B cell (primary cell): ENCODE data around the gene FBXL16. TPM values are rescaled to one million over a fixed set of nuclear protein-coding genes. Genes with fewer than 3 reads are reported as not detected.

Source experiments
- ATAC-seq: fragments of 200-7000 bp; cut with Tn5 transposase; one replicate; pipeline ENCODE4 v1.10.0; 2021; ENCODE audit warnings: low read depth, mild to moderate bottlenecking, moderate number of reproducible peaks, moderate library complexity
- CTCF ChIA-PET: fragments of 350-600 bp; sonication (Branson Sonifier 250); formaldehyde crosslinking; loops from one replicate; lab custom pipeline; 2021; ENCODE audit warnings: antibody characterized with exemption, inconsistent platforms; lab: Charles Lee
- POLR2A ChIA-PET: fragments of 350-600 bp; sonication (Branson Sonifier 250); formaldehyde crosslinking; loops from one replicate; lab custom pipeline; 2021; ENCODE audit warnings: antibody characterized with exemption; lab: Charles Lee
- DNase-seq: peaks from one replicate; pipeline ENCODE4 v3.0.0; 2013
- H2AFZ ChIP-seq: 2 replicates; pipeline ENCODE4 v1.6.1; 2012; ENCODE audit warnings: mild to moderate bottlenecking, low read depth, low read length; ENCODE audit not compliant: insufficient read depth, poor library complexity, severe bottlenecking
- H3K27ac ChIP-seq, 2 donors: 1 replicate in 1 of 2; 2 replicates in 1 of 2; pipeline ENCODE4 v1.5.1; 2012 to 2013; ENCODE audit warnings: low read length in 2 of 2, mild to moderate bottlenecking in 2 of 2, moderate library complexity in 1 of 2
- H3K27me3 ChIP-seq, 4 experiments: fragments of 200-600 bp in 1 of 4; sonication (generic) in 1 of 4; replicated peaks in 1 of 4; 1 replicate in 2 of 4; 2 replicates in 2 of 4; pipeline versions ENCODE4 v1.6.1 to v1.7.0; 2013 to 2016; ENCODE audit warnings: low read length in 3 of 4, mild to moderate bottlenecking in 2 of 4, mixed read lengths in 1 of 4, moderate library complexity in 1 of 4; ENCODE audit not compliant: insufficient read depth in 4 of 4, control insufficient read depth in 3 of 4; ENCODE audit errors: control extremely low read depth in 1 of 4
- H3K36me3 ChIP-seq, 2 experiments: replicated peaks in 1 of 2; 1 replicate in 1 of 2; 2 replicates in 1 of 2; pipeline versions ENCODE4 v1.6.1 to v1.7.1; 2013; ENCODE audit warnings: low read length in 1 of 2; ENCODE audit not compliant: insufficient read depth in 2 of 2, control insufficient read depth in 1 of 2; ENCODE audit errors: control extremely low read depth in 1 of 2, extremely low read depth in 1 of 2
- H3K4me1 ChIP-seq, 2 donors: fragments of 200-600 bp in 1 of 2; sonication (generic) in 1 of 2; 1 replicate in 1 of 2; 2 replicates in 1 of 2; pipeline versions ENCODE4 v1.5.1 to v1.6.1; 2013 to 2017; ENCODE audit warnings: low read length in 2 of 2; ENCODE audit not compliant: control insufficient read depth in 2 of 2, insufficient read depth in 2 of 2
- H3K4me2 ChIP-seq: replicated peaks from 2 replicates; pipeline ENCODE3; 2012; ENCODE audit warnings: mild to moderate bottlenecking, low read depth, low read length; ENCODE audit not compliant: poor library complexity, severe bottlenecking
- H3K4me3 ChIP-seq, 5 experiments: fragments of 200-600 bp in 1 of 5; sonication (generic) in 1 of 5; 1 replicate in 3 of 5; 2 replicates in 2 of 5; pipeline versions ENCODE4 v1.5.1 to v1.7.0; 2011 to 2016; ENCODE audit warnings: low read length in 4 of 5, mild to moderate bottlenecking in 4 of 5, low read depth in 2 of 5, control low read depth in 1 of 5, moderate library complexity in 1 of 5; ENCODE audit not compliant: insufficient read depth in 1 of 5; ENCODE audit errors: control extremely low read depth in 1 of 5, extremely low read depth in 1 of 5
- H3K79me2 ChIP-seq: fragments of 200-600 bp; sonication (generic); one replicate; pipeline ENCODE4 v1.6.0; 2016; ENCODE audit warnings: low read length; ENCODE audit not compliant: control insufficient read depth, insufficient read depth
- H3K9ac ChIP-seq: fragments of 200-600 bp; sonication (generic); 2 replicates; pipeline ENCODE4 v1.6.1; 2017; ENCODE audit warnings: mild to moderate bottlenecking, low read length, moderate library complexity
- H3K9me3 ChIP-seq, 3 donors: one replicate each; pipeline versions ENCODE4 v1.6.1 to v1.7.1; 2013; ENCODE audit warnings: low read length in 2 of 3; ENCODE audit not compliant: control insufficient read depth in 2 of 3, insufficient read depth in 1 of 3; ENCODE audit errors: control extremely low read depth in 1 of 3
- H4K20me1 ChIP-seq: 2 replicates; pipeline ENCODE4 v1.6.0; 2012; ENCODE audit warnings: mild to moderate bottlenecking, low read length; ENCODE audit not compliant: insufficient read depth, control insufficient read depth, poor library complexity, severe bottlenecking
- H3K27ac Mint-ChIP-seq: one replicate; pipeline ENCODE4 v1.8.0; 2021; ENCODE audit warnings: mixed read lengths
- H3K27me3 Mint-ChIP-seq: one replicate; pipeline ENCODE4 v1.8.0; 2021; ENCODE audit warnings: mixed read lengths
- H3K4me1 Mint-ChIP-seq: one replicate; pipeline ENCODE4 v1.8.0; 2021; ENCODE audit warnings: mixed read lengths
- H3K4me3 Mint-ChIP-seq: one replicate; pipeline ENCODE4 v1.8.0; 2021; ENCODE audit warnings: mixed read lengths
- H3K9me3 Mint-ChIP-seq: one replicate; pipeline ENCODE4 v1.8.0; 2022; ENCODE audit warnings: mixed read lengths; ENCODE audit not compliant: insufficient read depth
- EZH2 ChIP-seq: IDR thresholded peaks from 2 replicates; pipeline ENCODE4 v1.6.1; 2012; ENCODE audit warnings: borderline replicate concordance, low read depth, mild to moderate bottlenecking, moderate library complexity, low read length; ENCODE audit not compliant: insufficient read depth, poor library complexity, severe bottlenecking
- WGBS: methylation state at CpG from one replicate; pipeline ENCODE4 v1.1.5; 2013; ENCODE audit warnings: missing lambda C conversion rate; ENCODE audit not compliant: insufficient coverage; 5-methylcytosine and 5-hydroxymethylcytosine counted together
- intact Hi-C: fragments of 100-400 bp; cut with micrococcal nuclease; formaldehyde crosslinking; loops from one replicate; pipeline ENCODE4 v1.10.0; 2022
- polyA plus RNA-seq: library from polyadenylated mRNA; depleted of rRNA; stranded (reverse); fragments of >200 nt; gene quantifications from 2 replicates; pipeline ENCODE4 v1.2.3, GENCODE V29; 2012
- total RNA-seq, 2 donors: library from RNA; stranded (reverse); fragments of 120-200 nt in 1 of 2; gene quantifications; 1 replicate in 1 of 2; 2 replicates in 1 of 2; pipeline versions ENCODE4 v1.2.3 to v1.2.4, GENCODE V29; 2013 to 2022
- TF ChIP-seq, protein P1 (sequence below): fragments of 200-600 bp; IDR thresholded peaks from one replicate; pipeline ENCODE4 v1.8.0; 2022; ENCODE audit warnings: antibody characterized with exemption, mild to moderate bottlenecking

FBXL16 gene
- total and polyA plus RNA-seq, 2 donors (not counting 1 experiment from before 2014, with no cell fraction given): 2.2 to 5.8 TPM

DNA sequence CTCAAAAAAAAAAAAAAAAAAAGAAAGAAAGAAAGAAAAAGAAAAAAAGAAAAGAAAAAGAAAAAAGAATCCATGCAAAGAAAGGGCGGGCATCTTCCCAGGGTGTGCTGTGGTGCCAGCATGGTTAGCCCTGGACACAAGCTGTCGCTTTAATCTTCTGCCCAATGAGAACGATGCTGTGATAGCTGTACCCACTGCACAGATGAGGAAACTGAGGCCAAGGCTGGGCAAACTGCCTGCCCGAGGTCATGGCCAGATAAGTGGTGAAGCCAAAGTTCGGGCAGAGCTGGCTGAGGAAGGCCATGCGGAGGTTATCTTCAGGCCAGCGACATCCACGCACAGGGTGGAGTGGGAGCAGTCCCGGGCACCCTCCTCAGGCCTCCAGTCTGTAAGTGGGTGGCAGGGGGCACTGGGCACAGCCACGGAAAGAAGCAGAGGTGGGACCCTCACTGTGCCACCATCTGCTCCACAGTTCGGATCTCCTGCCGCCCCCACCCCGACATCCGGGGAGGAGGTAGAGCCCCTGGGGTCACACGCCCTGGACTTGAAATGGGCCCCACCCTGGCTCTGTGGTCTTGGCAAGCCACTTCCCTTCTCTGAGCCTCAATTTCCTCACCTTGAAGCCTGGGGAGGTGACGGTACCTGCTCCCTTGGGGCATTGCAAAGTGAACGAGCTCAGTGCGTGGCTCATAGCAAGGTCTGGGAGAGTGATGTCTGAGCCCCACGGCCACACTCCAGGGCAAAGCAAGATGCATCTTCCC, 6.5 kb downstream of the FBXL16 start:
- Mint-ChIP-seq H3K9me3 (no peaks in the 10 kb centered on the region), H3K27ac (no peak overlapping the region), H3K27me3 (peaks cover 33% of the 10 kb centered on the region), H3K4me1 (peaks cover 9% of the 10 kb centered on the region), H3K4me3 (no peak overlapping the region)
- Histone ChIP-seq H3K79me2 (no peaks in the 10 kb centered on the region), H3K36me3 (no peaks in the 10 kb centered on the region), H4K20me1 (no peaks in the 10 kb centered on the region), H3K27me3 (peaks cover 0 to 77% (median 33%) of the 10 kb centered on the region in 4 experiments), H3K27ac (no peak overlapping the region), H3K4me2 (no peak overlapping the region), H3K9me3 (peaks cover 0 to 35% (median 0%) of the 10 kb centered on the region in 3 donors), H3K4me3 (no peak overlapping the region), H3K9ac (no peak overlapping the region), H3K4me1 (peaks cover 32 to 35% of the 10 kb centered on the region in 2 donors), H2AFZ (no peak overlapping the region)
- ATAC-seq (no peak), DNase-seq (no peak)
- CTCF ChIA-PET: no interaction called here
- intact Hi-C loops: no loop called here
- WGBS: 75% methylated on average over 15 of the region's 19 CpGs
- no peak for TF ChIP-seq EZH2
- TF ChIP-seq, protein P1, sequence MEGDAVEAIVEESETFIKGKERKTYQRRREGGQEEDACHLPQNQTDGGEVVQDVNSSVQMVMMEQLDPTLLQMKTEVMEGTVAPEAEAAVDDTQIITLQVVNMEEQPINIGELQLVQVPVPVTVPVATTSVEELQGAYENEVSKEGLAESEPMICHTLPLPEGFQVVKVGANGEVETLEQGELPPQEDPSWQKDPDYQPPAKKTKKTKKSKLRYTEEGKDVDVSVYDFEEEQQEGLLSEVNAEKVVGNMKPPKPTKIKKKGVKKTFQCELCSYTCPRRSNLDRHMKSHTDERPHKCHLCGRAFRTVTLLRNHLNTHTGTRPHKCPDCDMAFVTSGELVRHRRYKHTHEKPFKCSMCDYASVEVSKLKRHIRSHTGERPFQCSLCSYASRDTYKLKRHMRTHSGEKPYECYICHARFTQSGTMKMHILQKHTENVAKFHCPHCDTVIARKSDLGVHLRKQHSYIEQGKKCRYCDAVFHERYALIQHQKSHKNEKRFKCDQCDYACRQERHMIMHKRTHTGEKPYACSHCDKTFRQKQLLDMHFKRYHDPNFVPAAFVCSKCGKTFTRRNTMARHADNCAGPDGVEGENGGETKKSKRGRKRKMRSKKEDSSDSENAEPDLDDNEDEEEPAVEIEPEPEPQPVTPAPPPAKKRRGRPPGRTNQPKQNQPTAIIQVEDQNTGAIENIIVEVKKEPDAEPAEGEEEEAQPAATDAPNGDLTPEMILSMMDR: no peak
- POLR2A ChIA-PET: interaction anchor here (0.7 kb wide), 2 partner anchors 12 to 27 kb away, joined by 7 to 8 read pairs; partner anchors contain the start of gene CCDC78
